WTC11 (cell line): Measurements from ENCODE around the gene SERPIND1. TPM values are rescaled to one million over a fixed set of nuclear protein-coding genes. Genes with fewer than 3 reads are reported as not detected.

Experiments used
- ATAC-seq: fragments of 200-7000 bp; cut with Tn5 transposase; 2 replicates; pipeline ENCODE4 v1.10.0; 2021; ENCODE audit warnings: mild to moderate bottlenecking, moderate library complexity
- CTCF ChIA-PET: fragments of 300-600 bp; sonication (Branson Sonifier 250); formaldehyde crosslinking; loops from one replicate; lab custom pipeline; 2021; ENCODE audit warnings: antibody characterized with exemption; lab: Charles Lee
- POLR2A ChIA-PET: fragments of 350-600 bp; sonication (Branson Sonifier 250); formaldehyde crosslinking; loops from one replicate; lab custom pipeline; 2021; ENCODE audit warnings: antibody characterized with exemption; lab: Charles Lee
- DNase-seq: peaks from one replicate; pipeline ENCODE4 v3.0.0; 2021; ENCODE audit warnings: low spot score
- H3K27ac Mint-ChIP-seq: 2 replicates; pipeline ENCODE4 v1.8.0; 2021; ENCODE audit warnings: mixed read lengths
- H3K27me3 Mint-ChIP-seq: 2 replicates; pipeline ENCODE4 v1.8.0; 2021; ENCODE audit warnings: low read depth, mild to moderate bottlenecking, moderate library complexity, mixed read lengths
- H3K36me3 Mint-ChIP-seq: 2 replicates; pipeline ENCODE4 v1.8.0; 2021; ENCODE audit warnings: mixed read lengths
- H3K4me1 Mint-ChIP-seq: 2 replicates; pipeline ENCODE4 v1.8.0; 2022; ENCODE audit warnings: mixed read lengths
- H3K4me3 Mint-ChIP-seq: 2 replicates; pipeline ENCODE4 v1.8.0; 2021; ENCODE audit warnings: mild to moderate bottlenecking, moderate library complexity, mixed read lengths
- H3K9me3 Mint-ChIP-seq: 2 replicates; pipeline ENCODE4 v1.8.0; 2021; ENCODE audit warnings: mixed read lengths
- AR ChIP-seq: fragments of 250-450 bp; sonication (Bioruptor Pico); IDR thresholded peaks from 2 replicates; pipeline ENCODE4 v1.9.0; 2021; ENCODE audit warnings: mild to moderate bottlenecking
- ARID4B ChIP-seq: sonication (generic); formaldehyde crosslinking; IDR thresholded peaks from 2 replicates; pipeline ENCODE4 v1.8.0; 2023; ENCODE audit warnings: missing genetic modification reagents, mild to moderate bottlenecking, borderline replicate concordance
- ATF1 ChIP-seq: sonication (generic); formaldehyde crosslinking; IDR thresholded peaks from 2 replicates; pipeline ENCODE4 v1.8.1; 2023; ENCODE audit warnings: mild to moderate bottlenecking, moderate library complexity, missing genetic modification reagents
- CREB1 ChIP-seq: sonication (generic); formaldehyde crosslinking; IDR thresholded peaks from 2 replicates; pipeline ENCODE4 v1.8.0; 2023; ENCODE audit warnings: mild to moderate bottlenecking, missing genetic modification reagents
- ERG ChIP-seq: fragments of 250-450 bp; sonication (Bioruptor Pico); IDR thresholded peaks from 2 replicates; pipeline ENCODE4 v1.8.0; 2021; ENCODE audit warnings: mild to moderate bottlenecking
- HMGXB4 ChIP-seq: sonication (generic); formaldehyde crosslinking; IDR thresholded peaks from 2 replicates; pipeline ENCODE4 v1.8.1; 2023; ENCODE audit warnings: mild to moderate bottlenecking, moderate library complexity, missing genetic modification reagents
- IRF1 ChIP-seq: sonication (generic); formaldehyde crosslinking; IDR thresholded peaks from 2 replicates; pipeline ENCODE4 v1.8.0; 2023; ENCODE audit warnings: missing genetic modification reagents
- KAT7 ChIP-seq: sonication (generic); formaldehyde crosslinking; IDR thresholded peaks from 2 replicates; pipeline ENCODE4 v1.8.1; 2023; ENCODE audit warnings: missing genetic modification reagents, mild to moderate bottlenecking, borderline replicate concordance
- MLX ChIP-seq: sonication (generic); formaldehyde crosslinking; IDR thresholded peaks from 2 replicates; pipeline ENCODE4 v1.8.1; 2023; ENCODE audit warnings: mild to moderate bottlenecking, missing genetic modification reagents, moderate library complexity
- SOX15 ChIP-seq: fragments of 250-450 bp; sonication (Bioruptor Pico); IDR thresholded peaks from 2 replicates; pipeline ENCODE4 v1.9.0; 2021; ENCODE audit warnings: mild to moderate bottlenecking
- TEAD1 ChIP-seq: sonication (generic); formaldehyde crosslinking; IDR thresholded peaks from 2 replicates; pipeline ENCODE4 v1.8.0; 2022; ENCODE audit warnings: mild to moderate bottlenecking, missing genetic modification reagents
- TP53 ChIP-seq: sonication (generic); formaldehyde crosslinking; IDR thresholded peaks from 2 replicates; pipeline ENCODE4 v1.8.1; 2023; ENCODE audit warnings: mild to moderate bottlenecking, missing genetic modification reagents
- ZNF263 ChIP-seq: sonication (generic); formaldehyde crosslinking; IDR thresholded peaks from 2 replicates; pipeline ENCODE4 v1.8.1; 2022; ENCODE audit warnings: low read depth, mild to moderate bottlenecking, moderate library complexity, missing genetic modification reagents
- ZSCAN18 ChIP-seq: fragments of 250-450 bp; sonication (Bioruptor Pico); IDR thresholded peaks from 2 replicates; pipeline ENCODE4 v2.1.2; 2022; ENCODE audit warnings: mild to moderate bottlenecking, moderate library complexity
- total RNA-seq: library from RNA; stranded (reverse); gene quantifications from 3 replicates; pipeline ENCODE4 v1.2.3, GENCODE V29; 2021

Gene SERPIND1
- total RNA-seq, 1 experiment from 2014 or later = 0.22 TPM

GRCh38 chr22:20787746-20788626 is 14.1 kb downstream of the SERPIND1 start (continued):
- no peak for TF ChIP-seq TP53 (CRISPR knock-in tag)
- TF ChIP-seq HMGXB4 (CRISPR knock-in tag) = no peak
- no peak for TF ChIP-seq ARID4B
- no peak for TF ChIP-seq IRF1 (CRISPR knock-in tag)

- no peaks in the 10 kb centered on the region for H3K27me3 Mint-ChIP-seq
- ChIA-PET POLR2A (no interaction called here), CTCF (no interaction called here)
- ATAC-seq (no peak), DNase-seq (no peak)
- no peak overlapping the region for H3K4me3 Mint-ChIP-seq
- peaks cover 12% of the 10 kb centered on the region for H3K4me1 Mint-ChIP-seq
- H3K36me3 Mint-ChIP-seq = 0 out of 2 replicates have a peak, but pooled peaks cover 3% of the 10 kb centered on the region
- H3K27ac Mint-ChIP-seq = no peak overlapping the region
- no peak for TF ChIP-seq ARID4B
- no peak for TF ChIP-seq AR
- TF ChIP-seq ZSCAN18 (CRISPR knock-in tag) = no peak
- TF ChIP-seq MLX (CRISPR knock-in tag) = no peak
- TF ChIP-seq KAT7 (CRISPR knock-in tag) = no peak
- no peak for TF ChIP-seq ZNF263 (CRISPR knock-in tag)
- no peak for TF ChIP-seq SOX15 (CRISPR knock-in tag)
- no peak for TF ChIP-seq ATF1 (CRISPR knock-in tag)
- TF ChIP-seq TEAD1 (CRISPR knock-in tag) = no peak
- TF ChIP-seq CREB1 = no peak
- no peak for TF ChIP-seq ERG (CRISPR knock-in tag)
- no peaks in the 10 kb centered on the region for H3K9me3 Mint-ChIP-seq
These were observed 14.9 kb downstream of the SERPIND1 start for GRCh38 chr22:20788627-20789344.
